CD4-positive, CD25-positive, alpha-beta regulatory T cell (primary cell): Measurements from ENCODE around the gene C3AR1. TPM values are rescaled to one million over a fixed set of nuclear protein-coding genes. Genes with fewer than 3 reads are reported as not detected.

ENCODE experiments used
- polyA plus RNA-seq, 4 donors: library from polyadenylated mRNA; unstranded; fragments of 300-500 nt; fragmentation: Illumina TruSeq; gene quantifications; one replicate each; pipeline ENCODE4 v1.2.3, GENCODE V29; 2021
- total RNA-seq: library from RNA; stranded (reverse); gene quantifications from one replicate; pipeline ENCODE4 v1.2.3, GENCODE V29; 2022

C3AR1 gene
- total and polyA plus RNA-seq, 5 donors from 2014 or later: 2.7 to 12.7 (median 7.6) TPM

Other genes with a start within 250 kb of the C3AR1 start
- 0.25 TPM for gene SLC2A14, start 193.4 kb downstream of the C3AR1 start, total RNA-seq
- gene SLC2A14, start 193.4 kb downstream of the C3AR1 start, polyA plus RNA-seq: 1 to 10 TPM in 1 of 4 donors, not detected in 3; 1.6 TPM
- gene SLC2A3, start 130.2 kb downstream of the C3AR1 start, total RNA-seq: 947 TPM
- 100 to 1,000 TPM in 3 of 4 donors, 10 to 100 TPM in 1; 96.9 to 128 (median 103) TPM for gene SLC2A3, start 130.2 kb downstream of the C3AR1 start, polyA plus RNA-seq
- 26.1 TPM for gene FOXJ2, start 33.6 kb downstream of the C3AR1 start, total RNA-seq
- 1 to 10 TPM; 6.6 to 9.5 (median 8.1) TPM for gene FOXJ2, start 33.6 kb downstream of the C3AR1 start, polyA plus RNA-seq
- 78.3 TPM for gene NECAP1, start 15.9 kb upstream of the C3AR1 start, total RNA-seq
- gene NECAP1, start 15.9 kb upstream of the C3AR1 start, polyA plus RNA-seq: 10 to 100 TPM; 20.5 to 34.8 (median 23.8) TPM
- 1.4 TPM for gene CLEC4A, start 57.3 kb upstream of the C3AR1 start, total RNA-seq
- gene CLEC4A, start 57.3 kb upstream of the C3AR1 start, polyA plus RNA-seq: 1 to 10 TPM in 1 of 4 donors, under 1 TPM in 2, not detected in 1; 0.14 to 1.2 (median 0.53) TPM
- not detected for gene ZNF705A, start 90.7 kb upstream of the C3AR1 start, total RNA-seq
- gene ZNF705A, start 90.7 kb upstream of the C3AR1 start, polyA plus RNA-seq: not detected
- 0.67 TPM for gene FAM90A1, start 161.3 kb upstream of the C3AR1 start, total RNA-seq
- under 1 TPM in 2 of 4 donors, not detected in 2; 0.11 to 0.24 TPM for gene FAM90A1, start 161.3 kb upstream of the C3AR1 start, polyA plus RNA-seq